GM12873 (cell line): ENCODE measurements around the gene TTC7B.

ENCODE experiments used
- TF ChIP-seq, protein P1 (sequence below): IDR thresholded peaks from 2 replicates; pipeline ENCODE4 v1.5.1; 2012; ENCODE audit warnings: low read depth, mild to moderate bottlenecking, moderate library complexity, low read length, control low read depth; ENCODE audit not compliant: insufficient read depth; ENCODE audit errors: missing control alignments

The TTC7B gene

DNA sequence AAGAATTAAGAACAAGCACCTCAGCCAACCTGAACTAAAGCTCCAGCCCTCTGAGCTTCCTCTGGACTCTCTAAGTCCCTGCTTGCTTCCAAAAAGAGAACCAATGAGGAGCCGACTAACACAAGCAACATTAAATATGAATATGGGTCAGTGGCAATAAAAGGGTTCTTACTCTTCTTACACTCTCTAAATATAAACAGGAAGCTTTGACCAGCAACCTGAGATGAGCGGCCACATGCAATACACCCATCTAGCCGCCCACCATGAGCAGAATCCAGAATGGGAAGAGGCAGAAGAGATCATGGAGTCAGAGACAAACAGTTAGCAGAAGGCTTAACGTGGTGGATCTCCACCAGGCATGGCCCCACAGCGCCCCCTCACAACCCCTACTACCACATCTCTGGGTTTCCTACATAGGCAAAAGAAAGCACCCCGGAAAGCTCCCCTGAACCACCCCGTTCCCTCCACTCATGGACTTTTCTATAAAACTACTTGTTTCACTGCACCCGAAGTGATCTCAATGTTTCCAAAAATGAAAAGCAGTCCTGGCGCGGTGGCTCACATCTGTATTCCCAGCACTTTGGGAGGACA, 59.4 kb downstream of the TTC7B start:
- TF ChIP-seq, protein P1, sequence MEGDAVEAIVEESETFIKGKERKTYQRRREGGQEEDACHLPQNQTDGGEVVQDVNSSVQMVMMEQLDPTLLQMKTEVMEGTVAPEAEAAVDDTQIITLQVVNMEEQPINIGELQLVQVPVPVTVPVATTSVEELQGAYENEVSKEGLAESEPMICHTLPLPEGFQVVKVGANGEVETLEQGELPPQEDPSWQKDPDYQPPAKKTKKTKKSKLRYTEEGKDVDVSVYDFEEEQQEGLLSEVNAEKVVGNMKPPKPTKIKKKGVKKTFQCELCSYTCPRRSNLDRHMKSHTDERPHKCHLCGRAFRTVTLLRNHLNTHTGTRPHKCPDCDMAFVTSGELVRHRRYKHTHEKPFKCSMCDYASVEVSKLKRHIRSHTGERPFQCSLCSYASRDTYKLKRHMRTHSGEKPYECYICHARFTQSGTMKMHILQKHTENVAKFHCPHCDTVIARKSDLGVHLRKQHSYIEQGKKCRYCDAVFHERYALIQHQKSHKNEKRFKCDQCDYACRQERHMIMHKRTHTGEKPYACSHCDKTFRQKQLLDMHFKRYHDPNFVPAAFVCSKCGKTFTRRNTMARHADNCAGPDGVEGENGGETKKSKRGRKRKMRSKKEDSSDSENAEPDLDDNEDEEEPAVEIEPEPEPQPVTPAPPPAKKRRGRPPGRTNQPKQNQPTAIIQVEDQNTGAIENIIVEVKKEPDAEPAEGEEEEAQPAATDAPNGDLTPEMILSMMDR, result no peak

DNA sequence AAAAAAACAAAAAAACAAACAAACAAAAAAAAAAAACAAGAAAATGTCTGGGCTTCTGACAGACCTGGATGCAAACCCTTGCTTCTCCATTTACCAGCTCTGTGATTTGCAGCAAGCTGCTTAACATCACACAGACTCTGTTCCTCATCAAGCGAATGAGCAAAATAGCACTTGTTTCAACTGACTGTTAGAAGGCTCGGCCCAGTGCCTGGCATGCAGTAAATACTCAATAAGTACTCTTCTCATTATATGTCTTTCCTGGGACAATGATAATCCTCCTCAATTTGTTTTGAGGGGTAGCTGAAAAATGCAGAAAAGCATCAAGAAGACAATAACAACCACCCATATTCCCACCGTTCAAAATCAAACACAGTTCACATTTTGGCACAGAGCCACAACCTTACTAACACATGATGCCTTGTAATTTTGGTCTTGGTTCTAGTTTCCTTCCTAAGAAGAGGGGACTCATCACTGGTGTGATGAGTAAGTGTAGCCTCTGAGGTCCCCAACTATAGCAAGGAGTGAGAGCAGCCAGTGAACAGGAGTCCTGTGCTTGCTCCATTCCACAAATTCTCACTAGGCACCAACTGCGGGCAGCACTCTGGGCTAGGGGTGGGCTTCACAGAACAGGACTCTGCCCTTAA, 60.4 kb downstream of the TTC7B start:
- TF ChIP-seq, protein P1, result no peak

DNA sequence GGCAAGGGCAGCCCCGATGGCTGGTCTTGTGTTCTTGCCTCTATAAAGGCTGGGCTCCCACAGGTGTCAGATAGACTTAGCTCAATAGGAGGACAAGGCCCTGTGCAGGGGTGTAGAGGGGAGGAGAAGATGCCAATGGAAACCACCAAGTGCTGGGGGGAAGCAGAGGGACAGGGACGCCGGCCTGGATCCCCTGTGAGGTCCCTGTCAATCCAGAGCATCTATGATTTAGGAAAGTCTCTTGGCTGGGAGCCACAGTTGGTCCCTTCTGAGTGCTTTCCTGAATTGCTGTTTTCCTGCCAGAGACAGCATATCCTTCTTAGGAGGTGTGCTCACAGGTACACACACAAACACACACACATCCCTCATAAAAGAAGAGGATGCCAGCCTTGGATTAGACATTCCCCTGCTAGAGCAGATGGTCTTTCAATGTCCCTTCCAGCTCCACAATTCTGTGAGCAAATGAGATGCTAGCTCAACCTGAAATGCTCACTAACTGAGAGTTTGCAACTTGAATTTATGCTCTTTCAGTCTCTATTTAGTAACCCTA, 62.7 kb downstream of the TTC7B start:
- TF ChIP-seq, protein P1, result no peak

DNA sequence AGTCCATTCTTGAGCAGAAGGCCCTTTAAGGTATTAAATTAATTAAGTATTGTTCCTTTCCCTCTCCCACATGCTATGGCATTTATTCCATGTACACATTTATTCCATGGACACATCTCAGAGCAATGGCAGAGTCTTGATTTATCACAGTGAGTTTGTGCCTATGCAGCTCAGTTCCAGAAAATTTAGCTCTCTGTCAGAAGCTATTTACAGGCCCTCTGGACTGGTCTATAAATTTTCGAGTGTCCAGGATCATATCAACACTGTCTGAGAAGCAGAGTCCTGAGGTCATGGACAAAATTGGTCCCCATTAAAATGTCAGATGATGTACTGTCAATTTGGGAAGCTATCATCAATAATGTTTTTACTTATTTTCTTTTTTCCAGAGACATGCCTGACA, 65.5 kb downstream of the TTC7B start:
- TF ChIP-seq, protein P1, result no peak

DNA sequence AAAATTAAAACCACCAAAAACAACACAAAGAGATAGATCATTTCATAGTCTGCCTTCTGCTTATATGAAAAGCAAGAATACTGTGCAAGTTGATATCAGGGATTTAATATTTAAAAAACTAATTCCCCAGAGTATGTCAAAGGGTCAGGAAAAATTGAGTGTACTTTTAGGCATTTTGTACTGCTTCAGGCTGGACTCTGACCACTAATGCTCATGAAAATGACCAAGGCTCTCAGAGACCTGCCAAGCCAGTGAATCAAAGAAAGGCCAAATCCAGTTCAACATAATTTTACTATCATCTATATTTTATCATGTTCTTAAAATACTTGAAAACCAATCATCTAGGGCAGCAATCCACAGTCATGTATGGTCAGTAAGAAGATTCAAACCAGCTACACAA, 66.0 kb downstream of the TTC7B start:
- TF ChIP-seq, protein P1, result no peak

DNA sequence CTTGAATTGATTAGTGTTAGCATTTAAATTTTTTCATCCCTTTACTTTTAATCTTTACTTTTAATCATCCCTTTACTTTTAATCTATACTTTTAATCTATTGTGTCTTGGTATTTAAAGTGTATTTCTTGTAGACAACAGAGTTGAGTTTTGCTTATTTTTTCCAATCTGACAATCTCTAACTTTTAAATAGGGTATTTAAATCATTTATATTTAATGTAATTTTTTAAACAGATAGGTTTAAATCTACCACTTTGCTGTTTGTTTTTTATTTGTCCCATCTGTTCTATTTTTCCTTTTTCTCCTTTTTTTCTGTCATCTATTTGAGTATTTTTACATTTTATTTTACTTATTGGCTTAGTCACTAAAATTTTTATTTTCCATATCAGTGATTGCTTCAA, 68.3 kb downstream of the TTC7B start:
- TF ChIP-seq, protein P1, result no peak

DNA sequence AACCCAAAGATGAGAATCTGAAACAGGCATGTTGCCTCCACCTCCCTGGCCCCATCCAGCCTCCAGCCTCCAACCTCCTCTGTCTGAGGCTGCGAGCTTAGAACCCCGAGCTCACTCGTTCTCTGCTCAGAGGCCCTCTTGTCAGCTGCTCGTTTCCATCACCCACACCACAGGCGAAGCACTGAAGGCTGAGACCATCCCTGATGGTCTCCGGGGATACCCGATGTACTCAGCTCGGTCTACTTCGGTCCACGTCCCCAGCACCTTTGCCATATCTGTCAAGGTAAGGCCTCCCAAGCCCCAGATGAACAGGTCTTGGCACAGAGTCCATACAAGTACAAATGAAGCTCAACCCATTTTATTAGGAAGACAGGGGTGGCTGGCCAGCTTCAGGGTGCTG, 72.4 kb downstream of the TTC7B start:
- TF ChIP-seq, protein P1, result no peak
